Endothelial cell of umbilical vein (primary cell): Measurements from ENCODE around the gene WFDC13.

Experiments used
- POLR2A ChIP-seq: IDR thresholded peaks from 2 replicates; pipeline ENCODE4 v1.6.1; 2012; ENCODE audit warnings: low read depth, mild to moderate bottlenecking, control low read depth, low read length
- POLR2AphosphoS5 ChIP-seq: IDR thresholded peaks from 2 replicates; pipeline ENCODE4 v1.6.1; 2012; ENCODE audit warnings: low read depth, mild to moderate bottlenecking, control low read depth, low read length, moderate library complexity; ENCODE audit not compliant: insufficient read depth
- TF ChIP-seq, protein P1 (sequence below), 2 donors: IDR thresholded peaks; 1 replicate in 1 of 2; 2 replicates in 1 of 2; pipeline ENCODE4 v1.5.1; 2011; ENCODE audit warnings: low read length in 2 of 2, mild to moderate bottlenecking in 2 of 2, moderate library complexity in 2 of 2, control low read depth in 1 of 2, inconsistent platforms in 1 of 2, low read depth in 1 of 2; ENCODE audit not compliant: insufficient read depth in 1 of 2; ENCODE audit errors: extremely low read depth in 1 of 2

DNA sequence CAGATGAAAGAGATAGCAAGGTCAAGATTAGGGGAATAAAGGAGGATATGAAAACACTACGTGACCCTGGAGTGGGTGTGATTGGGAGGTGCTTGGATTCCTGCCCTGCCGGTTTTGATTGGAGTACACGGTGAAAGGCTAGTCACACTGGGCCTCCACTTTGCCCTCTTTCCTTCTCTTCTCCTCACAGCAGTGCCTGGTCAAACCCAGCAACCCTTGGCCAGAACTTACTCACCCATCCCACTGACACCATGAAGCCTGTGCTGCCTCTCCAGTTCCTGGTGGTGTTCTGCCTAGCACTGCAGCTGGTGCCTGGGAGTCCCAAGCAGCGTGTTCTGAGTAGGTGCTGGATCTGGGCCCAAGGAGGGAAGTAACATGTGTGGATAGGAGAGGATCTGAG is at the start of gene WFDC13:
- TF ChIP-seq POLR2A = no peak
- TF ChIP-seq, protein P1, sequence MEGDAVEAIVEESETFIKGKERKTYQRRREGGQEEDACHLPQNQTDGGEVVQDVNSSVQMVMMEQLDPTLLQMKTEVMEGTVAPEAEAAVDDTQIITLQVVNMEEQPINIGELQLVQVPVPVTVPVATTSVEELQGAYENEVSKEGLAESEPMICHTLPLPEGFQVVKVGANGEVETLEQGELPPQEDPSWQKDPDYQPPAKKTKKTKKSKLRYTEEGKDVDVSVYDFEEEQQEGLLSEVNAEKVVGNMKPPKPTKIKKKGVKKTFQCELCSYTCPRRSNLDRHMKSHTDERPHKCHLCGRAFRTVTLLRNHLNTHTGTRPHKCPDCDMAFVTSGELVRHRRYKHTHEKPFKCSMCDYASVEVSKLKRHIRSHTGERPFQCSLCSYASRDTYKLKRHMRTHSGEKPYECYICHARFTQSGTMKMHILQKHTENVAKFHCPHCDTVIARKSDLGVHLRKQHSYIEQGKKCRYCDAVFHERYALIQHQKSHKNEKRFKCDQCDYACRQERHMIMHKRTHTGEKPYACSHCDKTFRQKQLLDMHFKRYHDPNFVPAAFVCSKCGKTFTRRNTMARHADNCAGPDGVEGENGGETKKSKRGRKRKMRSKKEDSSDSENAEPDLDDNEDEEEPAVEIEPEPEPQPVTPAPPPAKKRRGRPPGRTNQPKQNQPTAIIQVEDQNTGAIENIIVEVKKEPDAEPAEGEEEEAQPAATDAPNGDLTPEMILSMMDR (IDR thresholded peaks at IDR 0.05; ENCODE audit: extremely low read depth in 1 of 2, insufficient read depth in 1 of 2, low read depth in 1 of 2, low read length in 2 of 2) = no peak
- TF ChIP-seq POLR2AphosphoS5 = no peak
